Peyer's patch (tissue), 4 donors: ENCODE results near the gene KCNB1.

Experiments
- CTCF ChIP-seq, 6 experiments: fragments of 450-650 bp in 4 of 6; fragments of 200-600 bp in 2 of 6; sonication (generic) in 1 of 6; IDR thresholded peaks; one replicate each; pipeline ENCODE4 v1.5.1; 2017 to 2019; ENCODE audit warnings: antibody characterized with exemption in 6 of 6, mild to moderate bottlenecking in 3 of 6, moderate library complexity in 1 of 6
- POLR2A ChIP-seq, 2 donors: fragments of 450-650 bp; IDR thresholded peaks; one replicate each; pipeline ENCODE4 v1.5.1; 2017; ENCODE audit warnings: antibody characterized with exemption in 2 of 2, mild to moderate bottlenecking in 2 of 2, moderate library complexity in 2 of 2

- TF ChIP-seq CTCF (IDR thresholded peaks at IDR 0.05) (no peak), POLR2A (IDR thresholded peaks at IDR 0.05) (no peak)
Observed at GRCh38 chr20:49445176-49445575, 37.3 kb downstream of the KCNB1 start.
